Dedifferentiated amniotic fluid mesenchymal stem cell (primary cell): Measurements from ENCODE around the gene ZNF414.
A peak's percentile ranks its signal among the peaks of the same experiment; 100 is the strongest.
"Not testable (repeated sequence)": the region's sequence is repeated elsewhere in the genome, so short reads cannot be mapped to it uniquely, and the experiment has no call there.

Experiments
- DNase-seq: peaks from one replicate; pipeline ENCODE4 v3.0.0-alpha.2; 2016; ENCODE audit errors: extremely low spot score

ZNF414 gene

GRCh38 chr19:8513687-8514504, at the start of gene ZNF414:
Gene ZNF414, minus strand, starts transcription at chr19:8514167. Its CDS starts 121 bp downstream, at chr19:8514046.
- peak; percentile 96 for DNase-seq

GRCh38 chr19:8561075-8561764, 47.3 kb upstream of the ZNF414 start:
- DNase-seq = no peak

DNA sequence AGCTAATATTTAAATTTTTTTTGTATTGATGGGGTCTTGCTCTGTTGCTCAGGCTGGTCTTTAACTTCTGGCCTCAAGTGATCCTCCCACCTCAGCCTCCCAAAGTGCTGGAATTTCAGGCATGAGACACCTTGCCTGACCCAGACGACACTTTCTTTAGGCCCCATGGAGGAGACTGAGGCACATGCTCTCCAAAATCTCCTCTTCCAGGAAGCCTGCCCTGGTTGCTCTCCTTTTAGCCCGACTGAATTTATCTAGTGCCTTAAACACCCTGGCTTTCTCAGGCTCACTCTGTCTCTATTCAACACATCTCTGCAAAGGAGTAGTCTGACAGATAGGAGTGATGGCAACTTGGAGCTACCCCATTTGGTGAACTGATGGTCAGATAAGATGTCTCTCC, 44.4 kb upstream of the ZNF414 start:
- DNase-seq = no peak

DNA sequence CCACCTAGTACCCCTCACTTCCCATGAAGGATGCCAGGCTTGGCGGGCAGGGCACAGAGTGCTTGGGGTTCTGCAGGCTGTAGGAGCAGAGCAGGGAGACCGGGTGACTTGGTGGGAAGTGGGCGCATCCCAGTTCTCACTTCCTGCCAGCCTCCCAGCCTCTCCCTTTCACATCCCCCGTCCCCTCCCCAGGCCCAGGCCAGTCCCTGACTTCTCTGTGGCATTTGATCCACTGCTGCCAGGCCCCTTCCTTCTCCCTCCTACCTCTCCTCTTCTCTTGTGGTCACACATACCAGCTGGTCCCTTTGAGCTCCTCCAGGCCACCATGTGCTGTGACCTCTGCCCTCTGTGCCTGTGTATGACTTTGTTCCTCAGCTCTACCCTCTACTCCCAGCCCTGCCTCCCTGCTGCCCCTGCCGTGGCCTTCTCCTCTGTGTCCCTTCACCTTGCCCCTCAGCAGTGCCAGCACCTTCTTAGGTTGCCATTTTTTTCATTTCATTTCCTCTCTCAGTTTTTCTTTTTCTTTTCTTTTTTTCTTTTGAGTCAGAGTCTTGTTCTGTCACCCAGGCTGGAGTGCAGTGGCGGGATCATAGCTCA, 43.8 kb upstream of the ZNF414 start:
- DNase-seq = no peak

GRCh38 chr19:8553729-8554128, 39.8 kb upstream of the ZNF414 start:
- DNase-seq = not testable (repeated sequence)

GRCh38 chr19:8552810-8553209, 38.8 kb upstream of the ZNF414 start:
- no peak for DNase-seq

- no peak for DNase-seq
These were observed 36.1 kb upstream of the ZNF414 start for GRCh38 chr19:8550070-8550469.

DNA sequence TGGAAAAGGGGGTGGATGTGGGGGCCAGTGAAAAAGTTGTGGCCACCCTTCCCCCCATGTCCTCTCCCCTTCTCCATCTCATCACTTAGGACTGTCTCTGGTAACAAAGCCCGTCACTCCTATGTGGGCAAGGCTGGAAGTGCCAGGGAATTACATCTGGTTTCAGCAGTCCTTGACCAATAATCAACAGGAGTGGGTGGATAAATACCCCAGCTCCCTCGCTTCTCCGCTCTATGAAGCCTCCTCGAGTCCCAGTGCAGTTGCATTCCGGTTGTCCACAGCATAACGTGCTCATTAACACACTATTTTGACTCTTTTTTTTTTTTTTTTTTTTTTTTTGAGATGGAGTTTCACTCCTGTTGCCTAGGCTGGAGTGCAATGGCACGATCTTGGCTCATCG, 31.8 kb upstream of the ZNF414 start:
- DNase-seq = no peak

- no peak for DNase-seq
These were observed 30.2 kb upstream of the ZNF414 start for GRCh38 chr19:8544168-8544567.

GRCh38 chr19:8539621-8540149, 25.7 kb upstream of the ZNF414 start:
- no peak for DNase-seq

- no peak for DNase-seq
These were observed 23.1 kb upstream of the ZNF414 start for GRCh38 chr19:8537099-8537498.

- DNase-seq = no peak
These were observed 22.3 kb upstream of the ZNF414 start for GRCh38 chr19:8536282-8536681.

DNA sequence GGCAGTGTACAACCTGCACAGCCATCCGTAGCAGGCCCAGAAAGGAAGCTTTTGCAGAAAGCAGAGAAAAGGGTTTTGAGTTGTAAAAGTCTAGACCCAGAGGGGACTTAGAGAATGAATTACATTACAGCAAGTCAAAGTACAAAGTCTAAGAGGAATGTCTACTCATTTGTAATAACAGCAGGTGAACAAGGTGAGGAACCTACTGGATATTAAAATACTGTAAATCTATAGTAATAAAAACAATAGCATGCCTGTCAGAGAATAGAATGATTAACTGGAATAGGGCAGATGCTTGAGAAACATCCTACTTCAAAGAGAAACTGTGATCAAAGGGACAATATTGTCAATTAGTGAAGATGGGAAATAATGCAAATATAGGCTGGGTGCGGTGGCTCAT, 18.3 kb upstream of the ZNF414 start:
- no peak for DNase-seq

DNA sequence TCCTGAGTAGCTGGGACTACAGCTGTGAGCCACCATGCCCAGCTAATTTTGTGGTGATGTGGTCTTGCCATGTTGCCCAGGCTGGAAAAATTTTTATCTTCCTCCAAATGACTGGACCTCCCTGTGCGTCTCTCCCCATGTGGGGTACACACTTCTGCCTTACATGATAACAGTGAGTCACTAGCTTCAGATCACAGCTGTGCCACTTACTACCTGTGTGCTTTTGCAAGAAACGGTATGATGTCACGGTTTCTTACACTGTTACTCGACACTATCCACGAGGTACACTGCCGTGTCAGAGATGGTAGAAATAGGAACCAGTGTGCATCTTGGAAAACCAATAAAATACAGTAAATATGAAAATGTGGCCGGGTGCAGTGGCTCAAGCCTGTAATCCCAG, 17.5 kb upstream of the ZNF414 start:
- DNase-seq = no peak

- DNase-seq = no peak
These were observed 16.2 kb upstream of the ZNF414 start for GRCh38 chr19:8530061-8530679.

- DNase-seq = no peak
These were observed 15.5 kb upstream of the ZNF414 start for GRCh38 chr19:8529369-8530006.

DNA sequence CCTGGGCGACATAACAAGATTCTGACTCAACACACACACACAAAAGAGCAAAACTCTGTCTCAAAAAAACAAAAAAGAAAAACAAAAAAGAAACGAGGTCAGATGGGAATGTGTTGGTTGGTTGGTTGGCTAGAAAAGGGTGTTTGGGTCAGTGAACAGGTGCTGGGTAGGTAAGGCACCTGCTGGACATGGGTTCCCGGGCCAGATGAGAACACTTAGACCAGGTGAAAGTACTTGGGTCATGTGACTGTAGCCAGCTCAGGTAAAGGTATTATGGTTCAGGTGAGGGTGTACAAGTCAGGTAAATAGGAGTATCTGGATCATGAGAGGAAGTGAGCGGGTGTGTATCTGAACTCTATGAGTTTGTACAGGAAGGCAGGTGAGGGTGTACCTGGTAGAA, 14.5 kb upstream of the ZNF414 start:
- no peak for DNase-seq

DNA sequence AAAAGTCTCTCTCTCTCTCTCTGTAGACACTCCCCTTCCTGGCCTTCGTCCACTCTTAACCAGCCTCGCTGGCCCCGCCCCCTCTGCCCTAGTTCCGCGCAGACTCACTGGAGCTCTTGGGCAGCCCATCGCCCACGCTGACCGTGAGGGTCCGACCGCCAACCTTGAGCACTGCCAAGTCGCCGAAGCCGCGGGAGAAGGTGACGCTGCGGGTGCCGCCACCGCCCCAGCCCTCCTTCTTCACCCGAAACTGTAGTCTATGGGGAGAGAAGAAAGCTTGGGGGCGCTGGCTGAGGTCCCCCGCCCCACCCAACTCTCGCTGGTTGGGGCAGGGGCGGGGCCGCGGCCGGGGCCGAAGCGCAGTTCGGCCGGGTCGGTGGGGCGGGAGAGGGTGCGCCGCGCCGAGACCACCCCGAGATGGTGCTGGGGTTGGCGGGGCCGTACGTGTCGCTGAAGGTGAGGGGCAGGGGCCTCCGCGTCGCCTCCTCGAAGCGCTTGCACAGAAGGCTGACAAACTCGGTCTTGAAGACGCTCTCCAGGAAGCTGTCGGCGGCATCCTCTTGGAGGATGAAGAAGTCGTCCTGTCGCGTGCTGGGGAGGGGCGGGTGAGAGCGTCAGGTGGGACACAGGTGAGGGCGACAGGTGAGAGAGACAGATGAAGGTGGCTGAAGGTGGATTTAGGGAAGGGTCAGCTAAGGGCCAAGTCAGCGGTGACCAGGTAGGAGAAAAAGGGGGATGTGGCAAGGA, 12.6 kb upstream of the ZNF414 start:
- peak; percentile 92 for DNase-seq

DNA sequence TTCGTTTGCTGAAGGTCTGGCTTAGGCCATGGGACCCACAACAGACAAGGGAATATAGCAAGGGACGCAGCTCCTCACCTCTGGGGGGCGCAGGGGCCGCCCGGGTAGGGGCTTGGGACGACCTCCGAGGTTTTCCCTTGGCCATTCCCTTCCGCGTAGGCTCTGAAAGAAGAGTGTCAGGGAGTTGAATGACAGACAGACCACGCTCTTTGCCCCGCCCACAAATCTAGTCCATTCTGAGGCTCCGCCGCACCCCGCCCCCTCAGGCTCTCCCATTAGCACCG, 11.4 kb upstream of the ZNF414 start:
- DNase-seq = no peak

DNA sequence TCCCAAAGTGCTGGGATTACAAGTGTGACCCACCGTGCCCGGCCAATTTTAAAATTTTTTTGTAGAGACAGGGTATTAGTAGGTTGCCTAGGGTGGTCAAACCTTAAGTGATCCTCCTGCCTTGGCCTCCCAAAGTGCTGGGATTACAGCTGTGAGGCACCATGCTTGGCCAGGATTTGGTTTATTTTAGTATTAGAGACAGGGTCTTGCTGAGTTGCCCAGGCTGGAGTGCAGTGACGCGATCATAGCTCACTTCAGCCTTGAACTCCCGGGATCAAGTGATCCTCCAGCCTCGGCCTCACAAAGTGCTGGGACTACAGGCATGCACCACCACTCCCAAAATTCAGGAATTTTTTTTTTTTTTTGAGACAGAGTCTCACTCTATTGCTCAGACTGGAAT, 5.4 kb upstream of the ZNF414 start:
- no peak for DNase-seq

DNA sequence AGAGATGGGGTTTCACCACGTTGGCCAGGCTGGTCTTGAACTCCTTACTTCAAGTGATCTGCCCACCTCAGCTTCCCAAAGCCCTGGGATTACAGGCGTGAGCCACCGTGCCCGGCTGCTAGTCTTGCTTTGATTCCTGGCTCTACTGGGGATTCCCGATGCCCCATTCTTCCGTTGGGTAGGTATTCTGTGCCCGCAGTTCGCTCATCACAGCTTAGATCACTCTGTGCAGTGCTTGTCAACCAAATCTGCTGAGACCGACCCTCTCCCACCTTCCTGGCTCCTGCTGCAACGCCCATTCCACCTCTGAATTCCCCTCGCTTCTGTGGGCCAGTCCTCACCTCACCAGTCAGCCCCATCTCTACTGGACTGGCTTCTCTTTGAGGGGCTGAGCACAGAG, 4.6 kb upstream of the ZNF414 start:
- no peak for DNase-seq
